ENCODE results near the gene PRKCB.

DNA sequence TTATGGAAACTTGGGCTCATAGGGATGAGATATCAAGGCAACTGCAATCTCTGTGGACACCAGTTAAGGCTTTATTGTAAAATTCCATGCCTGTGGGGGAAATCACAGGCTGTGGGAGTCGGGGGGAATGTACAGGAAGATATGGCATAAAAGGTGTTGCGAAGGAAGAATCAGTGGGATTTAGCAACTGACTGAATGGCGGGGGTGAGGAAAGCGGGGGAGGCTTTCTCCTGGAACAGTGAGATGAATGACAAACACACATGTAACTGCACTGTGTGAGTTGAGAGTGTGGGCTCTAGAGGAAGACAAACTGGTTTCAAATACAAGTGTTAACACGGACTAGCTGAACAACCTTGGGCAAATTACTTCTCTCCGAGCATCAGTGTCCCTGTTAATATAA, 143.7 kb downstream of the PRKCB start:
- TF ChIP-seq CTCF (conservative IDR thresholded peaks at IDR 0.05; ENCODE audit: low read length) (no peak), EZH2phosphoT487 (IDR thresholded peaks at IDR 0.05; ENCODE audit: borderline replicate concordance) (no peak)
